K562 (cell line): ENCODE results near the gene ALDH5A1. TPM values are rescaled to one million over a fixed set of nuclear protein-coding genes. Genes with fewer than 3 reads are reported as not detected.

ENCODE experiments used
- ATAC-seq: fragments of 200-7000 bp; cut with Tn5 transposase; 3 replicates; pipeline ENCODE4 v1.9.1; 2020; ENCODE audit warnings: moderate library complexity
- BruUV-seq: library from RNA; stranded (reverse); fragments of 400-500 nt; replicated peaks from 2 replicates; lab custom pipeline; 2021; lab: Mats Ljungman, UMichigan
- CTCF ChIA-PET: fragments of 300-600 bp; formaldehyde crosslinking; extraction: SDS; loops from one replicate; lab custom pipeline; 2021; ENCODE audit warnings: low intra/inter-chr PET ratio; lab: Yijun Ruan, JAX
- POLR2A ChIA-PET: fragments of 300-600, 350-650 bp; sonication (Branson Sonifier 250); formaldehyde crosslinking; extraction: SDS; loops from one replicate; lab custom pipeline; 2021; ENCODE audit warnings: antibody characterized with exemption, inconsistent platforms; lab: Yijun Ruan, JAX
- DNase-seq, 4 experiments: peaks; one replicate each; pipeline versions ENCODE4 v3.0.0 to v3.0.0-alpha.2; 2011 to 2018; ENCODE audit warnings: low spot score in 3 of 4, mixed read lengths in 3 of 4; ENCODE audit errors: extremely low read depth in 1 of 4
- FAIRE-seq: peaks from 2 replicates; lab custom pipeline; 2011; peaks lifted over from hg19 to GRCh38; lab: Jason Lieb, UNC
- H2AFZ ChIP-seq: 2 replicates; pipeline ENCODE4 v1.6.0; 2011; ENCODE audit warnings: low read depth, low read length, control low read depth, inconsistent platforms
- H3K27ac ChIP-seq: fragments of 200-600 bp; 3 replicates; pipeline ENCODE4 v1.8.0; 2011; ENCODE audit warnings: low read depth, mild to moderate bottlenecking, control low read depth, inconsistent platforms, low read length, moderate library complexity, mixed read lengths; ENCODE audit errors: extremely low read depth
- H3K27me3 ChIP-seq, 2 experiments: fragments of 300-600 bp in 1 of 2; 2 replicates in 1 of 2; 3 replicates in 1 of 2; pipeline versions ENCODE4 v1.6.0 to v1.8.0; 2011; ENCODE audit warnings: inconsistent platforms in 2 of 2, low read length in 2 of 2, mild to moderate bottlenecking in 1 of 2, mixed read lengths in 1 of 2, moderate library complexity in 1 of 2; ENCODE audit not compliant: control insufficient read depth in 2 of 2, insufficient read depth in 2 of 2
- H3K36me3 ChIP-seq: fragments of 300-600 bp; 3 replicates; pipeline ENCODE4 v1.8.0; 2011; ENCODE audit warnings: mild to moderate bottlenecking, low read length, inconsistent platforms; ENCODE audit not compliant: control insufficient read depth, insufficient read depth
- H3K4me1 ChIP-seq, 2 experiments: fragments of 200-600 bp in 1 of 2; replicated peaks in 1 of 2; 2 replicates in 1 of 2; 3 replicates in 1 of 2; pipeline versions ENCODE4 v1.5.1 to v1.8.0; 2011; ENCODE audit warnings: inconsistent platforms in 2 of 2, low read length in 2 of 2, mild to moderate bottlenecking in 1 of 2, mixed read lengths in 1 of 2, moderate library complexity in 1 of 2; ENCODE audit not compliant: control insufficient read depth in 2 of 2, insufficient read depth in 2 of 2
- H3K4me2 ChIP-seq: 2 replicates; pipeline ENCODE4 v1.6.1; 2011; ENCODE audit warnings: low read length, control low read depth, inconsistent platforms, mixed read lengths; ENCODE audit not compliant: insufficient read depth
- H3K4me3 ChIP-seq: fragments of 200-600 bp; sonication (generic), shearing (Covaris generic); 2 replicates; pipeline ENCODE4 v1.5.1; 2016; ENCODE audit warnings: control low read depth, inconsistent platforms
- H3K79me2 ChIP-seq: fragments of 200-600 bp; 3 replicates; pipeline ENCODE4 v1.8.0; 2011; ENCODE audit warnings: low read length, inconsistent platforms; ENCODE audit not compliant: control insufficient read depth, insufficient read depth
- H3K9ac ChIP-seq, 2 experiments: 2 replicates each; pipeline versions ENCODE4 v1.6.0 to v1.6.1; 2011; ENCODE audit warnings: low read depth in 2 of 2, low read length in 2 of 2, control low read depth in 1 of 2, inconsistent platforms in 1 of 2, mild to moderate bottlenecking in 1 of 2, mixed read lengths in 1 of 2; ENCODE audit not compliant: insufficient read depth in 1 of 2
- H3K9me1 ChIP-seq: one replicate; pipeline ENCODE4 v1.6.0; 2011; ENCODE audit warnings: inconsistent platforms, mild to moderate bottlenecking, low read length, moderate library complexity; ENCODE audit not compliant: control insufficient read depth, insufficient read depth
- H3K9me3 ChIP-seq: replicated peaks from 2 replicates; pipeline ENCODE4 v1.5.1; 2011; ENCODE audit warnings: low read depth, low read length, inconsistent platforms; ENCODE audit not compliant: control insufficient read depth, insufficient read depth
- H4K20me1 ChIP-seq: replicated peaks from 2 replicates; pipeline ENCODE4 v1.6.1; 2011; ENCODE audit warnings: low read length, inconsistent platforms, mixed read lengths; ENCODE audit not compliant: control insufficient read depth, insufficient read depth
- BDP1 ChIP-seq: IDR thresholded peaks from 3 replicates; pipeline ENCODE4 v1.6.1; 2011; ENCODE audit not compliant: insufficient read length, insufficient read depth
- BRD4 ChIP-seq: fragments of 200-600 bp; sonication (generic); IDR thresholded peaks from 2 replicates; pipeline ENCODE4 v1.6.1; 2017; ENCODE audit warnings: inconsistent platforms
- HDAC8 ChIP-seq: fragments of 450-650 bp; IDR thresholded peaks from 2 replicates; pipeline ENCODE4 v1.6.1; 2016; ENCODE audit warnings: mild to moderate bottlenecking, missing genetic modification characterization, moderate library complexity, missing compliant biosample characterization
- MYBL2 ChIP-seq, 2 experiments: fragments of 450-650 bp in 1 of 2; sonication (generic) in 1 of 2; formaldehyde crosslinking in 1 of 2; IDR thresholded peaks; 2 replicates each; pipeline versions ENCODE4 v1.6.1 to v1.8.1; 2017 to 2022; ENCODE audit warnings: borderline replicate concordance in 1 of 2, inconsistent platforms in 1 of 2, low read depth in 1 of 2, mild to moderate bottlenecking in 1 of 2, missing genetic modification reagents in 1 of 2, moderate library complexity in 1 of 2
- NR1H2 ChIP-seq: sonication (generic); formaldehyde crosslinking; IDR thresholded peaks from 2 replicates; pipeline ENCODE4 v1.4.0; 2020; ENCODE audit warnings: mild to moderate bottlenecking, missing genetic modification reagents
- NR2C2 ChIP-seq, 2 experiments: fragments of 200-800 bp in 1 of 2; sonication (Bioruptor generic) in 1 of 2; sonication (generic) in 1 of 2; formaldehyde crosslinking in 1 of 2; IDR thresholded peaks; 2 replicates each; pipeline versions ENCODE4 v1.6.1 to v1.8.0; 2016 to 2022; ENCODE audit warnings: mild to moderate bottlenecking in 1 of 2, missing compliant biosample characterization in 1 of 2, missing genetic modification characterization in 1 of 2, missing genetic modification reagents in 1 of 2
- PHB2 ChIP-seq: fragments of 450-650 bp; IDR thresholded peaks from 2 replicates; pipeline ENCODE4 v1.6.1; 2017; ENCODE audit warnings: low read depth
- SAP30 ChIP-seq: fragments of 200-600 bp; sonication (generic); IDR thresholded peaks from 2 replicates; pipeline ENCODE4 v1.6.1; 2012; ENCODE audit warnings: borderline replicate concordance, low read depth, mild to moderate bottlenecking, moderate library complexity, low read length, control low read depth, inconsistent platforms; ENCODE audit not compliant: insufficient read depth, poor library complexity, severe bottlenecking
- STAT6 ChIP-seq: sonication (generic); formaldehyde crosslinking; IDR thresholded peaks from 2 replicates; pipeline ENCODE4 v1.8.1; 2023; ENCODE audit warnings: mild to moderate bottlenecking, missing genetic modification reagents
- UBTF ChIP-seq, 2 experiments: IDR thresholded peaks; 2 replicates each; pipeline ENCODE4 v1.6.1; 2012; ENCODE audit warnings: improper control_type of control experiment in 2 of 2, low read depth in 2 of 2, low read length in 2 of 2, borderline replicate concordance in 1 of 2
- ZNF282 ChIP-seq: sonication (generic); formaldehyde crosslinking; IDR thresholded peaks from 2 replicates; pipeline ENCODE4 v1.8.1; 2023; ENCODE audit warnings: missing genetic modification reagents
- ZNF444 ChIP-seq: fragments of 250-450 bp; sonication (Bioruptor Pico); IDR thresholded peaks from 2 replicates; pipeline ENCODE4 v1.4.0; 2020; ENCODE audit warnings: mild to moderate bottlenecking, moderate library complexity
- ZNF764 ChIP-seq: fragments of 250-450 bp; sonication (Bioruptor Pico); IDR thresholded peaks from 2 replicates; pipeline ENCODE4 v1.4.0; 2020; ENCODE audit warnings: low read depth, mild to moderate bottlenecking, moderate library complexity
- ZNF77 ChIP-seq: fragments of 250-450 bp; sonication (Bioruptor Pico); IDR thresholded peaks from 2 replicates; pipeline ENCODE4 v1.5.0; 2020
- WGBS: fragments of 100-300 bp; shearing (Covaris generic); methylation state at CpG from one replicate; pipeline ENCODE4 v1.1.6; 2016; ENCODE audit warnings: low coverage, mixed read lengths; ENCODE audit not compliant: insufficient coverage; ENCODE audit errors: missing lambda C conversion rate; 5-methylcytosine and 5-hydroxymethylcytosine counted together
- in situ Hi-C: fragments of 300-500 bp; cut with MboI; formaldehyde crosslinking; loops from 4 replicates; pipeline ENCODE4 v1.15.0; 2018; ENCODE audit warnings: inconsistent platforms, mixed read lengths
- intact Hi-C: fragments of 100-400 bp; cut with micrococcal nuclease; formaldehyde crosslinking; loops from 2 replicates; pipeline ENCODE4 v1.14.2; 2022
- polyA plus RNA-seq, 8 experiments: library from polyadenylated mRNA; depleted of rRNA in 4 of 8; stranded (reverse) in 5 of 8; unstranded in 3 of 8; fragments of >200 nt; fragmentation: Nextera tagmentation in 2 of 8; fragmentation: Illumina TruSeq in 1 of 8; extraction: Ambion mirVana in 2 of 8; extraction: Trizol in 1 of 8; gene quantifications; 2 replicates each; pipeline versions ENCODE4 v1.2.1 to v1.2.3, GENCODE V29; 2011 to 2014; ENCODE audit warnings: inconsistent platforms in 1 of 8, missing spikeins in 1 of 8
- total RNA-seq, 7 experiments: library from RNA; depleted of rRNA in 6 of 7; stranded (reverse); fragments of >200 nt in 6 of 7; fragmentation: Illumina TruSeq in 2 of 7; extraction: Trizol in 2 of 7; gene quantifications; 2 replicates each; pipeline versions ENCODE4 v1.2.1 to v1.2.3, GENCODE V29; 2011 to 2021; ENCODE audit warnings: low replicate concordance in 1 of 7

Gene ALDH5A1
- total and polyA plus RNA-seq, 9 of the 15 experiments (the other 6 are each of a cell fraction or from before 2014, with no cell fraction given), result 2.2 to 19.7 (median 9.5) TPM

GRCh38 chr6:24486065-24486464 is 8.7 kb upstream of the ALDH5A1 start:
- in situ Hi-C loops, result no loop called here
- DNase-seq (no peak), ATAC-seq (no peak), FAIRE-seq (no peak)
- Histone ChIP-seq H3K9me1 (no peaks in the 10 kb centered on the region), H3K4me2 (no peak overlapping the region), H3K9me3 (no peaks in the 10 kb centered on the region), H4K20me1 (no peaks in the 10 kb centered on the region), H3K79me2 (no peaks in the 10 kb centered on the region), H3K27me3 (no peaks in the 10 kb centered on the region; a peak in 1 of 5 replicates), H3K36me3 (no peaks in the 10 kb centered on the region), H3K9ac (no peak overlapping the region), H3K27ac (no peak overlapping the region), H2AFZ (no peak overlapping the region), H3K4me1 (no peaks in the 10 kb centered on the region), H3K4me3 (no peak overlapping the region)
- POLR2A ChIA-PET, result interaction anchor here (2.4 kb wide), 1 partner anchor 8 kb away, joined by 7 read pairs; the partner anchor contains the start of gene ALDH5A1
- intact Hi-C loops, result no loop called here
- no TSS peak for BruUV-seq
- WGBS, result 37% methylated on average over 4 of the region's 4 CpGs
- TF ChIP-seq ZNF77 (no peak), ZNF282 (CRISPR knock-in tag) (no peak), BRD4 (no peak), NR2C2 (CRISPR knock-in tag; IDR thresholded peaks at IDR 0.05) (no peak), NR2C2 (tag; IDR thresholded peaks at IDR 0.05) (no peak), HDAC8 (tag) (no peak), PHB2 (no peak), UBTF (IDR thresholded peaks at IDR 0.05; ENCODE audit: borderline replicate concordance in 1 of 2, low read depth in 2 of 2, low read length in 2 of 2) (no peak), ZNF764 (CRISPR knock-in tag) (no peak), ZNF444 (CRISPR knock-in tag) (no peak), NR1H2 (CRISPR knock-in tag) (no peak), MYBL2 (IDR thresholded peaks at IDR 0.05; ENCODE audit: low read depth) (no peak), MYBL2 (CRISPR knock-in tag; IDR thresholded peaks at IDR 0.05; ENCODE audit: borderline replicate concordance) (no peak), BDP1 (no peak), STAT6 (CRISPR knock-in tag) (no peak), SAP30 (no peak)
- CTCF ChIA-PET, result no interaction called here
